Panc1 (cell line): ENCODE data around the gene IL36B.
A peak's percentile ranks its signal among the peaks of the same experiment; 100 is the strongest.

Source experiments
- POLR2AphosphoS5 ChIP-seq: IDR thresholded peaks from 2 replicates; pipeline ENCODE4 v1.6.1; 2012; ENCODE audit warnings: mild to moderate bottlenecking, low read depth, low read length, moderate library complexity
- SIN3A ChIP-seq: IDR thresholded peaks from 2 replicates; pipeline ENCODE4 v1.6.1; 2012; ENCODE audit warnings: low read depth, mild to moderate bottlenecking, low read length, moderate library complexity, borderline replicate concordance; ENCODE audit not compliant: insufficient read depth
- TCF7L2 ChIP-seq: IDR thresholded peaks from 2 replicates; pipeline ENCODE4 v1.6.1; 2011; ENCODE audit warnings: mild to moderate bottlenecking, low read depth, low read length, inconsistent platforms
- TF ChIP-seq, protein P1 (sequence below): fragments of 450-650 bp; IDR thresholded peaks from 2 replicates; pipeline ENCODE4 v1.5.1; 2017; ENCODE audit warnings: mild to moderate bottlenecking

DNA sequence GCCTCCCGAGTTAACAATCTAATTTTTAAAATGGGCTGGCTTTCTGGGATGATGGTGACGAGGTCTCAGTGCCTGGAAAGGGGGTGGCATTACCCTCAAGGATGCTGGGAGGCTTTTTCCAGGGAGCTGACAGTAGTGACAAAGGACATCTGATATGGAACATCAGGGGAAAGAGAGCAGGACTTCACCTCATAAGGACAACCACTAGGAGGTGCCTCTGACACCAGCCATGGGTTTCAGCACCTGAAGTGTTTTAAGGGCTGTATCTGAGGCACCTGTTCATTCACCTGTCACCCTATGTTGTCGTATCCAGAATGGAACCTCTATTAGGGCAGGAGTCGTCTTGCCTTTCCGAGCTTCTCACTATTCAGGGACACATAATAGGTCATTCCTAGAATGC is 10.8 kb downstream of the IL36B start:
- TF ChIP-seq POLR2AphosphoS5: no peak
- TF ChIP-seq, protein P1, sequence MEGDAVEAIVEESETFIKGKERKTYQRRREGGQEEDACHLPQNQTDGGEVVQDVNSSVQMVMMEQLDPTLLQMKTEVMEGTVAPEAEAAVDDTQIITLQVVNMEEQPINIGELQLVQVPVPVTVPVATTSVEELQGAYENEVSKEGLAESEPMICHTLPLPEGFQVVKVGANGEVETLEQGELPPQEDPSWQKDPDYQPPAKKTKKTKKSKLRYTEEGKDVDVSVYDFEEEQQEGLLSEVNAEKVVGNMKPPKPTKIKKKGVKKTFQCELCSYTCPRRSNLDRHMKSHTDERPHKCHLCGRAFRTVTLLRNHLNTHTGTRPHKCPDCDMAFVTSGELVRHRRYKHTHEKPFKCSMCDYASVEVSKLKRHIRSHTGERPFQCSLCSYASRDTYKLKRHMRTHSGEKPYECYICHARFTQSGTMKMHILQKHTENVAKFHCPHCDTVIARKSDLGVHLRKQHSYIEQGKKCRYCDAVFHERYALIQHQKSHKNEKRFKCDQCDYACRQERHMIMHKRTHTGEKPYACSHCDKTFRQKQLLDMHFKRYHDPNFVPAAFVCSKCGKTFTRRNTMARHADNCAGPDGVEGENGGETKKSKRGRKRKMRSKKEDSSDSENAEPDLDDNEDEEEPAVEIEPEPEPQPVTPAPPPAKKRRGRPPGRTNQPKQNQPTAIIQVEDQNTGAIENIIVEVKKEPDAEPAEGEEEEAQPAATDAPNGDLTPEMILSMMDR: peak; percentile 27; the same call in 1 of the 2 replicates
- no peak for TF ChIP-seq TCF7L2
- TF ChIP-seq SIN3A: no peak
